ENCODE results near the gene QSOX1. TPM values are rescaled to one million over a fixed set of nuclear protein-coding genes. Genes with fewer than 3 reads are reported as not detected.
A peak's percentile ranks its signal among the peaks of the same experiment; 100 is the strongest.

The QSOX1 gene
- total RNA-seq, 1 donor from 2014 or later, result 202 TPM

- no peaks in the 10 kb centered on the region for H3K27me3 ChIP-seq (ENCODE audit: control insufficient read depth, insufficient read depth, low read length)
- no peak for TF ChIP-seq CTCF (IDR thresholded peaks at IDR 0.05; ENCODE audit: insufficient read depth, low read length, poor library complexity, severe bottlenecking)
- peaks cover 1% of the 10 kb centered on the region for H3K36me3 ChIP-seq (ENCODE audit: control insufficient read depth, insufficient read depth, low read length)
- DNase-seq (ENCODE audit: low read depth), result no peak
- no peak overlapping the region for H3K4me3 ChIP-seq (ENCODE audit: low read depth, low read length)
Observed at GRCh38 chr1:180184041-180184440, 29.4 kb downstream of the QSOX1 start.

GRCh38 chr1:180185281-180185680 is 30.6 kb downstream of the QSOX1 start:
- Histone ChIP-seq H3K27me3 (ENCODE audit: control insufficient read depth, insufficient read depth, low read length) (no peaks in the 10 kb centered on the region), H3K36me3 (ENCODE audit: control insufficient read depth, insufficient read depth, low read length) (peaks cover 1% of the 10 kb centered on the region), H3K4me3 (ENCODE audit: low read depth, low read length) (no peak overlapping the region)
- no peak for DNase-seq (ENCODE audit: low read depth)
- no peak for TF ChIP-seq CTCF (IDR thresholded peaks at IDR 0.05; ENCODE audit: insufficient read depth, low read length, poor library complexity, severe bottlenecking)

GRCh38 chr1:180185971-180186645 is 31.4 kb downstream of the QSOX1 start:
- no peak overlapping the region for H3K4me3 ChIP-seq (ENCODE audit: low read depth, low read length)
- H3K27me3 ChIP-seq (ENCODE audit: control insufficient read depth, insufficient read depth, low read length), result no peaks in the 10 kb centered on the region
- peaks cover 1% of the 10 kb centered on the region for H3K36me3 ChIP-seq (ENCODE audit: control insufficient read depth, insufficient read depth, low read length)
- TF ChIP-seq CTCF (IDR thresholded peaks at IDR 0.05; ENCODE audit: insufficient read depth, low read length, poor library complexity, severe bottlenecking), result no peak
- no peak for DNase-seq (ENCODE audit: low read depth)

GRCh38 chr1:180186831-180187230 is 32.2 kb downstream of the QSOX1 start:
- H3K4me3 ChIP-seq (ENCODE audit: low read depth, low read length), result no peak overlapping the region
- no peak for DNase-seq (ENCODE audit: low read depth)
- no peaks in the 10 kb centered on the region for H3K27me3 ChIP-seq (ENCODE audit: control insufficient read depth, insufficient read depth, low read length)
- H3K36me3 ChIP-seq (ENCODE audit: control insufficient read depth, insufficient read depth, low read length), result no peaks in the 10 kb centered on the region
- no peak for TF ChIP-seq CTCF (IDR thresholded peaks at IDR 0.05; ENCODE audit: insufficient read depth, low read length, poor library complexity, severe bottlenecking)

GRCh38 chr1:180187626-180188025 is 33.0 kb downstream of the QSOX1 start:
- H3K36me3 ChIP-seq (ENCODE audit: control insufficient read depth, insufficient read depth, low read length), result no peaks in the 10 kb centered on the region
- no peak for TF ChIP-seq CTCF (IDR thresholded peaks at IDR 0.05; ENCODE audit: insufficient read depth, low read length, poor library complexity, severe bottlenecking)
- no peak overlapping the region for H3K4me3 ChIP-seq (ENCODE audit: low read depth, low read length)
- no peaks in the 10 kb centered on the region for H3K27me3 ChIP-seq (ENCODE audit: control insufficient read depth, insufficient read depth, low read length)
- no peak for DNase-seq (ENCODE audit: low read depth)

- DNase-seq (ENCODE audit: low read depth), result no peak
- no peak overlapping the region for H3K4me3 ChIP-seq (ENCODE audit: low read depth, low read length)
- H3K27me3 ChIP-seq (ENCODE audit: control insufficient read depth, insufficient read depth, low read length), result no peaks in the 10 kb centered on the region
- peak; percentile 93 for TF ChIP-seq CTCF (IDR thresholded peaks at IDR 0.05; ENCODE audit: insufficient read depth, low read length, poor library complexity, severe bottlenecking)
- H3K36me3 ChIP-seq (ENCODE audit: control insufficient read depth, insufficient read depth, low read length), result no peaks in the 10 kb centered on the region
Observed at GRCh38 chr1:180188091-180188506, 33.4 kb downstream of the QSOX1 start.

All from kidney epithelial cell (primary cell).